ENCODE results near the gene GLUD2.

DNA sequence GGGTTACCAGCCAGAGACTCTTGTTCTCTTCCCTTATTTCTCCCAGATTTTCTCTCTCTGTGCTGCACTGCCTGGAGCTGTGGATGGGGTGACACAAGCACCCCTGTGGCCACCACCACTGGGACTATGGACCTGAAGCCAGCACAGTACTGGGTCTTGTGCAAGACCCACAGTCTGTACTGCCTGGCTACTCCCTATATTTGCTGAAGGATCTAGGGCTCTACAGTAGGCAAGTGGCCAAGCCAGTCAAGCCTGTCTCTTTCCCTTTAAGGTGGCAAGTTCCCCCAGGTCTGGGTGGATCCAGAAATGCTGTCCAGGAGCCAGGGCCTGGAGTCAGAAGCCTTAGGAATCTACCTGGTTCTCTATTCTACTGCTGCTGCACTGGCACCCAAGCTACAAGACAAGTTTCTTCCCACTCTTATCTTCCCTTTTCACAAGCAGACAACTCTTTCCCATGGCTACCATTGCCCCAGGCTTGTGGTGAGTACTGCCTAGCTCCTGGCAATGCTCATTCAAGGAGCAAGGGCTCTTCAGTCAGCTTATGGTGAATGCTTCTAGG lies 33.4 kb upstream of the GLUD2 start:
- TF ChIP-seq HDGF (IDR thresholded peaks at IDR 0.05) (no peak), SMAD4 (CRISPR knock-in tag; conservative IDR thresholded peaks at IDR 0.05) (no peak)

Data from K562 (cell line).